A204.1 (cell line): ENCODE measurements around the gene RAB1A.

Experiments
- FAIRE-seq: peaks from 2 replicates; lab custom pipeline; 2012; peaks lifted over from hg19 to GRCh38; lab: Jason Lieb, UNC

Gene RAB1A

DNA sequence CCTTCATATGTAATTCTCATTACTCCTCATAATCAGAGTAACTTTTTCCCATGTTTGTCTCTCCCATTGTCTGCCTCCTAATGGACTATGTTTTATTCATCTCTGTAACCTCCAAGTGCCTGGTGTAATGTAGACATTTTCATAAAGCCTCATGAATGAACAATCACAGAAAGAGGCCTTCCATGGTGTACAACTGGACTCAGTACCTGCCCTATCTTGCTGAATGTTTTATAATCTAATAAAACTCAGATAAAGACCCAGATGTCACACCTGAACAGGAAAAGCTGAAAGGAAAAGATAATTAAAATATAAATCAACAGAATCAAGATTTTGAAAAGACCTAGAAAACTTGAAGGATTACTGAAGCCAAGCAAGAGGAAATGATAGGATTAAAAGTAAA is 36.7 kb downstream of the RAB1A start:
- FAIRE-seq = no peak

GRCh38 chr2:65092791-65093190 is 37.1 kb downstream of the RAB1A start:
- FAIRE-seq = no peak

- no peak for FAIRE-seq
Measured at GRCh38 chr2:65085148-65085547, 44.8 kb downstream of the RAB1A start.

DNA sequence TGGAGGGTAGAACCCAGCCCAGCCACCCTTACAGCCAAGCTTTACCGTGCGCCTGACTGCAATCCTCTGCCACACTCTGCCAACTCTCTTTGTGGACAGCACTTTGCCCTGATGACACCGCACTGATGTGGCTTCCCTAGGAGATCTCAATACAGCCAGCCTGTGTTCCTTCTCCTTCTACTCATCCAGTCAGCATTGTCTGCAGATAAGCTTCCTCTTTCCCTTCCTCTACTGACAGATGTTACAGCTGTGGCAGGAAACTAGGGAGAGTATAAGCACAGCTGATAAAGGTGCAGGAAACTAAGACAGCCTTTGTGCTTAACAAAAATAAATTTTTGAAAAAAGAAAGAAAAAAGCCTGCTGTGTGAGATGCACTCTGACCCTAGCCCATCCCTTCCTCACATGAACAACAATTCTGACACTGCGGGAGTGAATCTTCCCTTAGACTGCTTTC is 48.6 kb downstream of the RAB1A start:
- no peak for FAIRE-seq

GRCh38 chr2:65079017-65079416 is 50.9 kb downstream of the RAB1A start:
- no peak for FAIRE-seq

GRCh38 chr2:65077898-65078297 is 52.0 kb downstream of the RAB1A start:
- FAIRE-seq = no peak

- FAIRE-seq = no peak
Measured at GRCh38 chr2:65076345-65076710, 53.6 kb downstream of the RAB1A start.

- FAIRE-seq = no peak
Measured at GRCh38 chr2:65075605-65076344, 54.1 kb downstream of the RAB1A start.

DNA sequence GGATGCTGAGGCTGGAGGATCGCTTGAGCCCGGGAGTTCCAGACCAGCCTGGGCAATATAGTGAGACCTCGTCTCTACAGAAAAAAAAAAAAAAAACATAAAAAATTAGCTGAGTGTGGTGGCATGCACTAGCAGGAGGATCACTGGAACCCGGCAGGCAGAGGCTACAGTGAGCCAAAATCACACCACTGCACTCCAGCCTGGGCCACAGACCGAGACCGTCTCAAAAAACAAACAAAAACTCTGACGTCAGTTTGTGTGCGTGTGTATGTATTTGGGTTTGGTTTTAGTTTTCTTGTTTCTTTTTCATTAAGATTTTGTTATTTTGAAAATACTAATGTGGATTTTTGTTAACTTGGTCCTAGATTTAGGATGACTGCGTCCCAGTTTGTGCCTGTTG is 54.7 kb downstream of the RAB1A start:
- FAIRE-seq = no peak

DNA sequence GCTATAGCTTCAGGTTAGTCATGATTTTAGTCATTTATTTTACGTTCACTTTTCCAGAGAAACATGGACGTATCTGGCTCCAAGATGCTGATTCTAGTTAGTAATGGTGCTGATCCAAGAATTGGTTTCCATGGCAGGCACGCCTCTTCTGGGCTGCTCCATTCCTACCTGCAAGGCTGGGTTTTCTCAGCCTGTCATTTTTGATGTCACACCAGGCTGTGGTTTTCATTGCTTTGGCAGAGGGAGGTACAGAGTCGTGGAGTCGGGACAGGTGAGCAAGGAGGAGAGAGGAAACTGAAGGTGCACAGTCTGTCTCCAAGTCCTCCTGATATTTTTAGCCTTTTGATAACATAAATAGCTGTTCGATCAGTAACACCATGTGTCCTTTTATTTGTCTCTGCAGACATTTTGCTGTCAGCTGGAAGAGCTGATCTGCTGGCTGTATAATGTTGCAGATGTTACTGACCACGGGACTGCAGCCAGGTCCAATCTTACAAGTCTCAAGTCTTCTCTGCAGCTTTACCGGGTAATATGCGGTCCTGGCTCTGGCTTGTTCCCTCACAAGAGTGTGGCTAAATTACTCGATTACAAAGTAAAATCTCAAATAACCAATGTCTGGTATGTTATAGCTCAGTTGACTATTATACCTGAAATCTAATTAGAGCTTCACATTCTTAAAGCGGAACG is 55.9 kb downstream of the RAB1A start:
- no peak for FAIRE-seq

GRCh38 chr2:65072181-65072970 is 57.5 kb downstream of the RAB1A start:
- no peak for FAIRE-seq

DNA sequence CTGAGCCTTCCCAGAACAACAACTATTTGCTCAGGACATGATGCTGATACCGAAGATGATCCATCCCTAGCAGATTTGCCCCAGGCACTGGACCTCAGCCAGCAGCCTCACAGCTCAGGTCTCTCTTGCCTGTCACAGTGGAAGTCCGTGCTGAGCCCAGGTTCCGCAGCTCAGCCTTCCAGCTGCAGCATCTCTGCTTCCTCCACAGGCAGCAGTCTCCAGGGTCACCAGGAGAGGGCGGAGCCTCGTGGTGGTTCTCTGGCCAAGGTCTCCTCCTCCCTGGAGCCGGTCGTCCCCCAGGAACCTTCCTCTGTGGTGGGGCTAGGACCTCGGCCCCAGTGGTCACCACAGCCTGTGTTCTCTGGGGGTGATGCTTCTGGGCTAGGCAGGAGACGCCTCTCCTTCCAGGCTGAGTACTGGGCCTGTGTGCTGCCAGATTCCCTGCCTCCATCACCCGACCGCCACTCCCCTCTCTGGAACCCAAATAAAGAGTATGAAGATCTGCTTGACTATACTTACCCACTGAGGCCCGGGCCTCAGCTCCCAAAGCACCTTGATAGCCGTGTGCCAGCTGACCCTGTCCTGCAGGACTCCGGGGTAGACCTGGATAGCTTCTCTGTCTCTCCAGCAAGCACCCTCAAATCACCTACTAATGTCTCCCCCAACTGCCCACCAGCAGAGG is 58.3 kb downstream of the RAB1A start:
- no peak for FAIRE-seq

GRCh38 chr2:65070856-65071255 is 59.0 kb downstream of the RAB1A start:
- FAIRE-seq = no peak

DNA sequence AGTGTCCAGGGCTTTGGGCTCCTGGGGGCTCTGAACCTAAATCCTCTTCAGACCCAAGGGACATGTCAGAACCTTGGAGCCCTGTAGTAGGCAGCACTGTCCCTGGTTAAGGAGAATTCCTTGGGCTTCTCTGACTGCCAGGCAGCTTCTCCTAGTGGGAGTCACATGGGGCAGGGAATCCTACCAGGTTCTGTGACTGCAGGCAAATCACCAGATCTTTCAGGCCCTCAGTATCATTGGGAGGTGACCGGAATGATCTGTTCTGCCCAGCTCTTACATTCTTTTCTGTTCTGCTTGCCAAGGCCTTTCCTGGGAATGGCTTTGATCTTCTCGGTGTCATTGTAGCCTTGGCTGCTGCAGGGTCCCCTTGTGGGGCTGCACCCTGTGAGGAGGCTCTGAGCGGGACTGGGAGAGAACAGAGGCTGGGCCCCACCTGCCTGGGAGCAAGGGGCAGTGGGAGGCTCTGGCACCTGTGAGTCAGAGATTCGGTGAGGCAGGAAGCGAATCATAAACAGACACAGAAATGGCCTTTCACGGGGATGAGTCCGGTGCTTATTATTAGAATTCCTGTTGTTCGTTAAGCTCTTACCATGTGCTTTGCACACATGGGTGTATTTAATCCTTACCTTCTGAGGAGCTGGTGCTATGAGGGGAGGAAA is 59.6 kb downstream of the RAB1A start:
- FAIRE-seq = no peak

- no peak for FAIRE-seq
Measured at GRCh38 chr2:65069439-65069824, 60.5 kb downstream of the RAB1A start.

GRCh38 chr2:65067806-65068553 is 61.9 kb downstream of the RAB1A start:
- no peak for FAIRE-seq

DNA sequence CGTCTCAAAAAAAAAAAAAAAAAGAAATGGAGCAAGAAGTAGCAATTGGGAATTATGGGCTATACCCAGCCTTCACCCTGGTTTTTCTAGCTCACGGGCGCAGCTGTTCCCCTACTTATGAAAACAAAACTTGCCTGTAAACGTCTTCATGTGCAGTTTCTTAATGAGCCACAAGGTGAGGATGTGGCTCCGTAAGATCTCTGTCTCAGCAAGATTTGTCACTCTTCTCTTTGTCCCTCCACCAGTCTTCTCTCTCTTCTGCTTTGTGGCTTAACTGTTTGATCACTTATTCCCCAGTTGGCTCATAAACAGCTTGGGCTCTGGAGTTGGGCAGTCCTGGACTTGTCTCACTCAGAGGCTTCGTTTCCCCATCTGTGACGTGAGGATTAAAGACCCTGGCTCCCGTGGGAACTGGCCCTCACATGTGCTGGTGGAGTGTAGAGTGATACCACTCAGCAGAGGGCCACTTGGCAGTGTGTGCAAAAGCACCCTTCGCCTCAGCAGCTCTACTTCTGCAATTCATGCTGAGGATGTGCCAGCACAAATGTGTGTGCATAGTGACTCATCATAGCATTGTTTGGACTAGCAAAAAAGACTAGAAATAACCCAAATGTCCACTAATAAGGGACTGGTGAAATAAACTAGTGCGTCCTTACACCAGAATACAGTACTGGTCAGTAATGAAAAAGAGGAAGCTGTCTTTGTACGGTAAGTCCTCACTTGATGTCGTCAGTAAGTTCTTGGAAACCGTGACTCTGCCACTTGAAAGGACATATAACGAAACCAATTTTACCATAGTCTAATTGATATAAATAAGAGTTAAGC is 65.0 kb downstream of the RAB1A start:
- FAIRE-seq = no peak

- no peak for FAIRE-seq
Measured at GRCh38 chr2:65062843-65063825, 66.8 kb downstream of the RAB1A start.

DNA sequence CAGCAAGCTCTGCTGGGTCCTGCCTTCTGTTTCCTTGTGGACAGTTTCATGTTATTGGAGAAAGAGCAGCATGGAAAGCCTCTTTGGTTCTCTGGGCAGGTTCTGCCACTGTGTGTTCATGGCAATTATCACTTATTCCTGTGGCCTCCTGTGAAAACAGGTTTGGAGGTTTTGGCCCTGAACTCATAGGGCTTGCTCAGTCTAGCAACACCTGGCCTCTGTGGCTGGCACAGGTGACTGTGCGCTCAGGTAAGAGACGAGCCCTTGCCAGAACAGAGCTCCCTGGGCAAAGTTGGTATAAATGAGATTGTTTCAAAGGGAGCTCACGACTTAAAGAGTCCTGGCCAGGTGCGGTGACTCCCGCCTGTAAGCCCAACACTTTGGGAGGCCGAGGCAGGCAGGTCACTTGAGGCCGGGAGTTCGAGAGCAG is 68.0 kb downstream of the RAB1A start:
- no peak for FAIRE-seq
